Endodermal cell (in vitro differentiated cells): ENCODE results near the gene RASA2. TPM values are rescaled to one million over a fixed set of nuclear protein-coding genes. Genes with fewer than 3 reads are reported as not detected.

Source experiments
- DNase-seq: peaks from one replicate; pipeline ENCODE4 v3.0.0-alpha.2; 2017
- H3K27ac ChIP-seq: 2 replicates; pipeline ENCODE4 v1.5.1; 2013; ENCODE audit warnings: mild to moderate bottlenecking, low read depth, low read length, moderate library complexity
- H3K27me3 ChIP-seq: 2 replicates; pipeline ENCODE4 v1.6.1; 2013; ENCODE audit warnings: mild to moderate bottlenecking, low read length, moderate library complexity; ENCODE audit not compliant: insufficient read depth, control insufficient read depth, poor library complexity, severe bottlenecking
- H3K36me3 ChIP-seq: 2 replicates; pipeline ENCODE4 v1.7.0; 2013; ENCODE audit warnings: mild to moderate bottlenecking, low read length, moderate library complexity; ENCODE audit not compliant: control insufficient read depth, insufficient read depth
- H3K4me1 ChIP-seq: one replicate; pipeline ENCODE4 v1.7.0; 2013; ENCODE audit warnings: low read length; ENCODE audit not compliant: control insufficient read depth, insufficient read depth
- H3K4me3 ChIP-seq: 2 replicates; pipeline ENCODE4 v1.5.1; 2013; ENCODE audit warnings: mild to moderate bottlenecking, low read length, moderate library complexity
- H3K9ac ChIP-seq: 2 replicates; pipeline ENCODE4 v1.6.1; 2013; ENCODE audit warnings: mild to moderate bottlenecking, low read length, moderate library complexity; ENCODE audit not compliant: poor library complexity, severe bottlenecking; ENCODE audit errors: extremely low read depth
- H3K9me3 ChIP-seq: 2 replicates; pipeline ENCODE4 v1.6.1; 2013; ENCODE audit warnings: mild to moderate bottlenecking, low read length, moderate library complexity; ENCODE audit not compliant: control insufficient read depth
- H3K27ac Mint-ChIP-seq: 2 replicates; pipeline ENCODE4 v1.8.0; 2020; ENCODE audit warnings: mixed read lengths
- H3K27me3 Mint-ChIP-seq: 2 replicates; pipeline ENCODE4 v1.8.0; 2021; ENCODE audit warnings: mild to moderate bottlenecking, mixed read lengths; ENCODE audit not compliant: insufficient read depth
- H3K36me3 Mint-ChIP-seq: 2 replicates; pipeline ENCODE4 v1.8.0; 2020; ENCODE audit warnings: low read depth, mixed read lengths
- H3K4me1 Mint-ChIP-seq: 2 replicates; pipeline ENCODE4 v1.8.0; 2020; ENCODE audit warnings: mixed read lengths
- H3K4me3 Mint-ChIP-seq: 2 replicates; pipeline ENCODE4 v1.8.0; 2020; ENCODE audit warnings: mild to moderate bottlenecking, moderate library complexity, mixed read lengths
- H3K9me3 Mint-ChIP-seq: 2 replicates; pipeline ENCODE4 v1.8.0; 2020; ENCODE audit warnings: mild to moderate bottlenecking, mixed read lengths
- WGBS, 2 experiments: methylation state at CpG; one replicate each; pipeline versions ENCODE4 v1.1.5 to v1.1.7; 2013; ENCODE audit warnings: missing lambda C conversion rate in 2 of 2, mixed read lengths in 1 of 2; ENCODE audit not compliant: insufficient coverage in 1 of 2, insufficient read length in 1 of 2; 5-methylcytosine and 5-hydroxymethylcytosine counted together
- total RNA-seq, 2 donors: library from RNA; stranded (reverse); fragmentation: NEBNext Ultra II Directional in 1 of 2; extraction: Animal tissue kit (Norgen Biotek cat#: 25700) in 1 of 2; gene quantifications; 2 replicates in 1 of 2; 3 replicates in 1 of 2; pipeline ENCODE4 v1.2.1, GENCODE V29; 2021
- TF ChIP-seq, protein P1 (sequence below): fragments of 200-600 bp; sonication (generic); conservative IDR thresholded peaks from 2 replicates; pipeline ENCODE4 v1.5.0; 2021; ENCODE audit warnings: antibody characterized with exemption, mild to moderate bottlenecking

Gene RASA2
- total RNA-seq, 2 donors from 2014 or later, result 20.5 to 25.0 TPM

GRCh38 chr3:141576744-141577052, 89.9 kb downstream of the RASA2 start:
- H3K27me3 Mint-ChIP-seq, result no peaks in the 10 kb centered on the region
- Histone ChIP-seq H3K9ac (no peak overlapping the region), H3K36me3 (peaks cover 83% of the 10 kb centered on the region), H3K9me3 (no peaks in the 10 kb centered on the region), H3K27ac (no peak overlapping the region), H3K27me3 (no peaks in the 10 kb centered on the region), H3K4me1 (no peaks in the 10 kb centered on the region), H3K4me3 (no peak overlapping the region)
- H3K36me3 Mint-ChIP-seq, result peaks cover 13% of the 10 kb centered on the region
- TF ChIP-seq, protein P1, sequence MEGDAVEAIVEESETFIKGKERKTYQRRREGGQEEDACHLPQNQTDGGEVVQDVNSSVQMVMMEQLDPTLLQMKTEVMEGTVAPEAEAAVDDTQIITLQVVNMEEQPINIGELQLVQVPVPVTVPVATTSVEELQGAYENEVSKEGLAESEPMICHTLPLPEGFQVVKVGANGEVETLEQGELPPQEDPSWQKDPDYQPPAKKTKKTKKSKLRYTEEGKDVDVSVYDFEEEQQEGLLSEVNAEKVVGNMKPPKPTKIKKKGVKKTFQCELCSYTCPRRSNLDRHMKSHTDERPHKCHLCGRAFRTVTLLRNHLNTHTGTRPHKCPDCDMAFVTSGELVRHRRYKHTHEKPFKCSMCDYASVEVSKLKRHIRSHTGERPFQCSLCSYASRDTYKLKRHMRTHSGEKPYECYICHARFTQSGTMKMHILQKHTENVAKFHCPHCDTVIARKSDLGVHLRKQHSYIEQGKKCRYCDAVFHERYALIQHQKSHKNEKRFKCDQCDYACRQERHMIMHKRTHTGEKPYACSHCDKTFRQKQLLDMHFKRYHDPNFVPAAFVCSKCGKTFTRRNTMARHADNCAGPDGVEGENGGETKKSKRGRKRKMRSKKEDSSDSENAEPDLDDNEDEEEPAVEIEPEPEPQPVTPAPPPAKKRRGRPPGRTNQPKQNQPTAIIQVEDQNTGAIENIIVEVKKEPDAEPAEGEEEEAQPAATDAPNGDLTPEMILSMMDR, result no peak
- no peak for DNase-seq
- no peaks in the 10 kb centered on the region for H3K9me3 Mint-ChIP-seq
- no peak overlapping the region for H3K27ac Mint-ChIP-seq
- H3K4me3 Mint-ChIP-seq, result no peak overlapping the region
- peaks cover 1% of the 10 kb centered on the region for H3K4me1 Mint-ChIP-seq
- WGBS, 2 experiments, result 100% methylated on average over 1 of the region's 1 CpG

DNA sequence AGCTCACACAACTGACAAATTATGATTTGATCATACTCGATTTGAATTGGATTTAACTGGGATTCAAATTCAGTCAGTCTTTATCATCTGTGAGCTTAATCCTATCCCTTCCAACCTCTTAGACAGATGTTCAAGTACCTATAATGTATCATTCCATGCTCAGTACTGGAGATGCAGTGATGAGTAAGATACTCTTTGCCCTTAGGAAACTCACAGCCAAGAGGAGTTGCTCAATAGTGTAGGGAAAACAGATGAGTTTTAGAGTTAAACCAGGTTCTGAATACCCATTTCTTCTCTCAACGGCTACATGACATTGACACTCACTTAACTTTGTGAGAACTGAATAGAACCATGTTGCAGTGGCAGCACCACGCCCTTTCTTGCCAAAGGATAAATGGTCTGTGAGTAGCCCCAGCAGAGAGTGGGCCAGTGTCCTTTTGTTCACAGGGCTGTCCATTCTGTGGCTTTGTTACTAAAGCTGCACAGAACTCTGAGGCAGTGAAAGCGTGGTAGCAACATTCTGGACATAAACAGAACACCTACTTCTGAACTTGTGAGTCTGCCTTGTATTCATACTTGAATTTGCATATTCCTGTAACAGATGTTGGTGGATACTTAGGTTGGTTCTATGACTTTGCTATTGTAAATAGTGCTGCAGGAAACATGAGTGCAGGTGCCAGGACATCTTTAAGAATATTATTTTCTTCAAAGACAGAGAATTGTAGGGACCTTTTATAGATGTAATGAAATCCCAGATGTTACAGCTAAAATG, 91.6 kb downstream of the RASA2 start:
- H3K27me3 Mint-ChIP-seq, result no peaks in the 10 kb centered on the region
- WGBS, 2 experiments, result 92 to 95% methylated on average over 4 of the region's 4 CpGs

DNA sequence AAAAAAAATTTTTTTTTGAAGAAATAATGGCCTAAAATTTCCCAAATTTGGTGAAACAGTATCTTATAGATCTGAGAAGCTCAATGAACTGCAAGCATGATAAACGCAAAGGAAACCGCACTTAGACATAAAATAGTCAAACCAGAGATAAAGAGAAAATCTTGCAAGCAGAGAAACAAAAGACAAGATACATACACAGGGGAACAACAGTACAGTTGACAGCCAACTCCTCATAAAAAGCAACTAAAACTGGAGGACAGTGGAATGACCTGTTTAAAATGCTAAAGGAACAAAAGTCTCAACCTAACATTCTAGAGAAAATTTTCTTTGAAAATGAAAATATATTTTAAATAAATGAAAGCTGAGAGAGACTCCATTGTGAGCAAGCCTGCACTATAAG, 107.5 kb downstream of the RASA2 start:
- H3K27ac Mint-ChIP-seq, result no peak overlapping the region
- H3K9ac ChIP-seq, result no peak overlapping the region
- peaks cover 58% of the 10 kb centered on the region for H3K36me3 Mint-ChIP-seq
- H3K9me3 Mint-ChIP-seq, result peaks cover 10% of the 10 kb centered on the region
- WGBS, 2 experiments, result 86 to 98% methylated on average over 2 of the region's 2 CpGs
- peaks cover 90% of the 10 kb centered on the region for H3K36me3 ChIP-seq
- no peak overlapping the region for H3K4me3 Mint-ChIP-seq
- no peak overlapping the region for H3K27ac ChIP-seq
- peaks cover 7% of the 10 kb centered on the region for H3K9me3 ChIP-seq
- H3K4me1 Mint-ChIP-seq, result no peaks in the 10 kb centered on the region
- TF ChIP-seq, protein P1, result no peak
- H3K4me1 ChIP-seq, result no peaks in the 10 kb centered on the region
- no peak overlapping the region for H3K4me3 ChIP-seq
- no peaks in the 10 kb centered on the region for H3K27me3 ChIP-seq
- H3K27me3 Mint-ChIP-seq, result no peaks in the 10 kb centered on the region
- DNase-seq, result no peak

More for the DNA sequence above, 91.6 kb downstream of the RASA2 start:
- Histone ChIP-seq H3K4me1 (no peaks in the 10 kb centered on the region), H3K27ac (no peak overlapping the region), H3K36me3 (peaks cover 79% of the 10 kb centered on the region), H3K4me3 (no peak overlapping the region), H3K9me3 (no peaks in the 10 kb centered on the region), H3K27me3 (no peaks in the 10 kb centered on the region), H3K9ac (no peak overlapping the region)
- DNase-seq, result no peak
- Mint-ChIP-seq H3K9me3 (no peaks in the 10 kb centered on the region), H3K27ac (no peak overlapping the region), H3K4me1 (peaks cover 1% of the 10 kb centered on the region), H3K36me3 (peaks cover 14% of the 10 kb centered on the region), H3K4me3 (no peak overlapping the region)
- TF ChIP-seq, protein P1, result no peak
